Measurements from ENCODE around the gene WFDC6. TPM values are rescaled to one million over a fixed set of nuclear protein-coding genes. Genes with fewer than 3 reads are reported as not detected.

Gene WFDC6
- total RNA-seq, 1 donor from 2014 or later, result not detected

- DNase-seq, result no peak
Observed at GRCh38 chr20:45515147-45515913, 24.0 kb downstream of the WFDC6 start, which contains the start of gene SPINT3. TSS of gene SPINT3 (minus strand) at chr20:45515622. CDS start at chr20:45515608, 14 bp downstream.

- DNase-seq, result no peak
Observed at GRCh38 chr20:45510242-45510862, 28.9 kb downstream of the WFDC6 start.

- DNase-seq, result no peak
Observed at GRCh38 chr20:45509091-45509490, 30.2 kb downstream of the WFDC6 start.

DNA sequence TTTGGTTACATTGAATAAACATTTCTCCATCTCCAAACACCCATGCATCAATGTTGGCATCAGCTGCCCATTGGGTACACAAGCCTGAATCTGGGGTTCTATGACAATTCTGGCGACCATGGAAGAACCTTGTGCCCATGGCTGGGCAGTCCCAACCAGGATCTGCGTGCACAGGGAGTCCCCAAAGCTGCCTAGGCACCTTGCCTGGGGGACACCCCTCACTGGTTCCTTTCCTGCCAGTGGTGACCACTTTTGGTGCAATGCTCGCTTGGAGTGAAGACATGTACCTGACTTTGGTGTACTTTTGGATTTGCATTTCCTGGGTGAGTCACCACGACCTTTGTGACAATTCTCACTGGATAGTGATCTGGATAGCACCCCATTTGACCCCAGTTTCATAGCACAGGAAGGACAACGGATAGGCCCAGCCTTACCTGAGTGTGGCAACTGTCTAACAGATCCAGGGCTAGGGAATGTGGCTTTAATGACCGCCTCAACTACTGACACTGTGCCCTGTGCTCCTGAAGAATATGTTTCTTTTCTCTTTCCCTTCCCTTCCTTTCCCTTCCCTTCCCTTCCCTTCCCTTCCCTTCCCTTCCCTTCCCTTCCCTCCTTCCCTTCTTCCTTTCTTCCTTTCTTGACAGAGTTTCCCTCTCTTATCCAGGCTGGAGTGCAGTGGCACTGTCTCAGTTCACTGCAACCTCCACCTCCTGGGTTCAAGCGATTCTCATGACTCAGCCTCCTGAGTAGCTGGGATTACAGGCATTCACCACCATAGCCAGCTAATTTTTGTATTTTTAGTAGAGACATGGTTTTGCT, 31.0 kb downstream of the WFDC6 start:
- DNase-seq, result no peak

- no peak for DNase-seq
Observed at GRCh38 chr20:45507011-45507820, 32.1 kb downstream of the WFDC6 start.

GRCh38 chr20:45506398-45506797, 32.9 kb downstream of the WFDC6 start:
- DNase-seq, result no peak

DNA sequence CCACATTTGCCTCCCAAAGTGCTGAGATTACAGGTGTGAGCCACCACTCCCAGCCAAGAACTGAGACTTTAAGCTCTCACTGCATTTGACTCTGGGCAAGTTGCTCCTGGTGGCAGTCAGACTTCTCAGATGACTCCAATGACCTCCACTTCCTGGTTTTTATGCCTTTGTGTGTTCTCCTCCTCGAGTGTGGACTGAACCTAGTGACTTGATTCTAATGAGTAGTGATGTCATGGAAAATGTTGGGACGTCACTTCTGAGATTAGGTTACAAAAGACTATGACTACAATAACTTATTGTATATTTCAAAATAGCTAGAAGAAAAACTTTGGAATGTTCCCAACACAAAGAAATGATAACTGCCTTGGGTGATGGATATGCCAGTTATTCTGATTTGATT, 35.9 kb downstream of the WFDC6 start:
- no peak for DNase-seq

DNA sequence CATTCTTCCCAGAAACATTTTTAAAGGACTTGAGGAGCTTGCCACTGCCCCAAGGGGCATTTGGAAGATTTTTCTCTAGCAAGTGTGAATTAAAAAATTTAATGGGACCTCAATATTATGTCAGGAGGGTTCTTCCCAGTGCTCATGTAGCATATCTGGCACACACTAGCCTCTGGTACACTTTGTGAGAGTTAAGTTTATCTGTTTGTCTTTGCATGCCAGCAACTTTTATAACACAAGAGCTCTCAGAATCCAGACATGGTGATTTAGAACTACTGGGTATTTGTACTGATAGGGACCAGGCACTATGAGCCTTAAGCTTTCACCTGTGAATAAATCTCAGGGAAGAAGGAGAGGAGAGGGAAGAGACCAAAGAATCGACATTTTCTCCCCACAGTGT, 36.7 kb downstream of the WFDC6 start:
- no peak for DNase-seq

DNA sequence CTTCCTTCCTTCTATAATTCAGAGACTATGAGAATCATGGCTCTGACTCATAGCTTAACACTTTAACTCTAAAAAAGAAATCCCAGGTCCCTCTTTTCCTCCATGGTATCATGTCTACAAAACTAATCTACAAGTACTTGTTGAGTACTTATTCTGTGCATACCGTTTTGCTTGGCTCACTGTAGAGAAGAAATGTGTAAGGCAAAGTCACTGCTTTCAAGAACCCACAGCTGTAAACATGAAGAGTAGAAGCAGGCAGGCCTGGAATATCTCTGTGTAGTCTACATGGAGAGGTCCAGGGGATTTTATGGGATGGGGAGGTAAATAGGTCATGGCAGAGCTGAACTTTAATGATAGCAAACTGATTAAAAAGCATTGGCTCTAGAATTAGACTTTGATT, 37.7 kb downstream of the WFDC6 start:
- DNase-seq, result no peak

DNA sequence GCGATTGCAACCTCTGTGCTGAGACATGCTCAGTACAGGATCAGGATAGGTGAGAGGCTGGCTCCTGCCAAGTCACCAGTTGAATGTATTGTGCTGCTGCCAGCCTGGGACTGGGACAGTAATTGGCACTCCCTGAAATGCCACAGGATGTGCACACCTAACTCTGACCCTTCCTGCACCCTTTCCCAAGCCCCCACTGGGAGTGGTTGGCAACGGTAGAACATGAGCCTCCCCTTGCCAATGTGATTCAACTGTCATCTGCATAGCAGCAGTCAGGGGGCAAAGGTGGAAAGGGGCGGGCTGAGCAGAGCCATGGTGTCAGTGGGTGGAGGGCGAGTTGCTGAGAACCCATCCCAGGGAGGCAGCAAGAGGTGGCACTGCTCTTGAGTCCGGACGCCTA, 39.3 kb downstream of the WFDC6 start:
- DNase-seq, result no peak

- DNase-seq, result no peak
Observed at GRCh38 chr20:45497971-45498494, 41.2 kb downstream of the WFDC6 start.

DNA sequence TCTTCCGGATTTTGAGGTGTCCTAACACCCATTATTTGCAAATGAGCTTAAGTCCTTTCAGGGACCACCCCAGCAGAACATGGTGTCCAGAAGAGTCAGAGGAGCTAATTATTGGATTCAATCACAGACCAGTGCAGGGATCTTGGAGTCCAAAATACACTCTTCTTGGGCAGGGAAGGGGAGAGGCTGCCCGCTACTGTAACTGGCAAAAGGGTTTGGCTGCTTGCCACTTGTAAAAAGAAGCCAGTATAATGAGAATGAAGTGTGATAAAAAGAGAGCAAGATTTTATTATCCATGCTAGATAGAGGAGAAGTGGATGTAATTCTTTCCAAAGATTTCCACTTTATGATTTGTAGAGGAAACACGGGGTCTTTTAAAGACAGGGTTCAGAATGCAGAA, 43.1 kb downstream of the WFDC6 start:
- no peak for DNase-seq

GRCh38 chr20:45495501-45495941, 43.8 kb downstream of the WFDC6 start:
- no peak for DNase-seq

GRCh38 chr20:45489083-45489531, 50.2 kb downstream of the WFDC6 start:
- DNase-seq, result no peak

DNA sequence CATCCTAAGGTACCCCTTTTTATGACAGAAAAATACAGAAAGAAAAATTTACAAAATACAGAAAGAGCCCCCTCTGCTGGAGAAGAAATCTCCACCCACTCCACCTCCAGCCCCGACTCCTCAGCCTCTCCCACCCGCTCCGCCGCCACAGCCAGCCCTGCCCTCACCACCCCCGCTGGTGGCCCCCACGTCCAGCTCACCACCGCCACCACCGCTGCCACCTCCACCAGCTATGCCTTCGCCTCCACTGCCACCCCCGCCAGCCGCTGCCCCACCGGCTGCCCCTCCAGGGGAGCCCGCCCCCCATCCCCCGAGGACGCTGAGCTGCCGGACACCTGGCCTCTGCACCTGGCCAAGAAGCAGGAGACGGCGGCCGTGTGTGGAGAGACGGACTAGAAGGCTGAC, 52.0 kb downstream of the WFDC6 start:
- DNase-seq, result no peak

DNA sequence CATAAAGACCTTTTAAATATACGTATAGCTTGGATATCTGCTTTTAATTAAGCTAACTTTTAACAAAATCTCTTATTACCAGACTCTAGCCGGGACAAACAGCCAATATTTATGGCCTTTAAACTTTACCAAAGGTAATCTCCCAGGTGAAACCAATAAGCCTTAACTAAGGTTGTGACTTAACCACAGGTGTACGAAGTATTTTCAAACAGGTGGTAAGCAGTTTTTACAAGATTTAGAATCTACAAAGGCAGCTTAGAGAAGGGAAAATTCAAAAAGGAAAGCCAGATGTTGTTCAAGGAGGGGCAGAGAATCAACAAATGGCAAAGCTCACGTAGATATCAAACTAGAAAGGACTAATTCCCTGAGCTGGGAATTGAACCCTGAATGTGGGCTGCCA, 53.9 kb downstream of the WFDC6 start:
- DNase-seq, result no peak

- DNase-seq, result no peak
Observed at GRCh38 chr20:45484676-45485075, 54.6 kb downstream of the WFDC6 start.

Other genes starting within 250 kb of the WFDC6 start
- not detected in 2 replicates for gene RBPJL, start 232.6 kb downstream of the WFDC6 start, total RNA-seq
- gene MATN4, start 231.2 kb downstream of the WFDC6 start, total RNA-seq, result 0.09 and 0.17 TPM in 2 replicates
- gene SDC4, start 191.1 kb downstream of the WFDC6 start, total RNA-seq, result 41.5 and 79.3 TPM in 2 replicates
- 23.3 and 26.2 TPM in 2 replicates for gene SYS1, start 176.3 kb downstream of the WFDC6 start, total RNA-seq
- not detected in 2 replicates for gene TP53TG5, start 161.2 kb downstream of the WFDC6 start, total RNA-seq
- gene DBNDD2, start 131.2 kb downstream of the WFDC6 start, total RNA-seq, result 3.4 and 8.9 TPM in 2 replicates
- 23.8 and 32.4 TPM in 2 replicates for gene PIGT, start 123.3 kb downstream of the WFDC6 start, total RNA-seq
- not detected in 2 replicates for gene WFDC2, start 69.7 kb downstream of the WFDC6 start, total RNA-seq
- not detected in 2 replicates for gene SPINT3, start 23.9 kb downstream of the WFDC6 start, total RNA-seq
- gene EPPIN, start 7.9 kb upstream of the WFDC6 start, total RNA-seq, result not detected in 2 replicates
- not detected in 2 replicates for gene WFDC8, start 39.8 kb upstream of the WFDC6 start, total RNA-seq
- gene WFDC10A, start 90.3 kb upstream of the WFDC6 start, total RNA-seq, result not detected in 2 replicates
- gene WFDC9, start 91.8 kb upstream of the WFDC6 start, total RNA-seq, result not detected in 2 replicates
- gene WFDC11, start 130.8 kb upstream of the WFDC6 start, total RNA-seq, result not detected in 2 replicates
- gene WFDC13, start 162.6 kb upstream of the WFDC6 start, total RNA-seq, result not detected in 2 replicates
- gene WFDC10B, start 165.5 kb upstream of the WFDC6 start, total RNA-seq, result not detected in 2 replicates
- not detected in 2 replicates for gene SPINT4, start 182.9 kb upstream of the WFDC6 start, total RNA-seq

Measured in dermis blood vessel endothelial cell (primary cell).